ENCODE results near the gene IGDCC3.
A peak's percentile ranks its signal among the peaks of the same experiment; 100 is the strongest.

IGDCC3 gene

GRCh38 chr15:65323071-65323511 is 54.7 kb downstream of the IGDCC3 start:
- DNase-seq (ENCODE audit: low spot score), result peak; percentile 23
- TF ChIP-seq, protein P1, sequence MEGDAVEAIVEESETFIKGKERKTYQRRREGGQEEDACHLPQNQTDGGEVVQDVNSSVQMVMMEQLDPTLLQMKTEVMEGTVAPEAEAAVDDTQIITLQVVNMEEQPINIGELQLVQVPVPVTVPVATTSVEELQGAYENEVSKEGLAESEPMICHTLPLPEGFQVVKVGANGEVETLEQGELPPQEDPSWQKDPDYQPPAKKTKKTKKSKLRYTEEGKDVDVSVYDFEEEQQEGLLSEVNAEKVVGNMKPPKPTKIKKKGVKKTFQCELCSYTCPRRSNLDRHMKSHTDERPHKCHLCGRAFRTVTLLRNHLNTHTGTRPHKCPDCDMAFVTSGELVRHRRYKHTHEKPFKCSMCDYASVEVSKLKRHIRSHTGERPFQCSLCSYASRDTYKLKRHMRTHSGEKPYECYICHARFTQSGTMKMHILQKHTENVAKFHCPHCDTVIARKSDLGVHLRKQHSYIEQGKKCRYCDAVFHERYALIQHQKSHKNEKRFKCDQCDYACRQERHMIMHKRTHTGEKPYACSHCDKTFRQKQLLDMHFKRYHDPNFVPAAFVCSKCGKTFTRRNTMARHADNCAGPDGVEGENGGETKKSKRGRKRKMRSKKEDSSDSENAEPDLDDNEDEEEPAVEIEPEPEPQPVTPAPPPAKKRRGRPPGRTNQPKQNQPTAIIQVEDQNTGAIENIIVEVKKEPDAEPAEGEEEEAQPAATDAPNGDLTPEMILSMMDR (IDR thresholded peaks at IDR 0.05; ENCODE audit: borderline replicate concordance, control extremely low read depth, extremely low read depth, insufficient read depth, missing control alignments), result no peak
- in situ Hi-C loops (cut with MboI; ENCODE audit: low sequenced_read_pairs, unreplicated experiment), result loop anchor here (5.0 kb wide), 1 partner anchor 69 kb away; no protein-coding TSS in a partner anchor

GRCh38 chr15:65318870-65319356 is 58.9 kb downstream of the IGDCC3 start:
- DNase-seq (ENCODE audit: low spot score), result peak; percentile 90
- in situ Hi-C loops (cut with MboI; ENCODE audit: low sequenced_read_pairs, unreplicated experiment), result no loop called here
- TF ChIP-seq, protein P1 (IDR thresholded peaks at IDR 0.05; ENCODE audit: borderline replicate concordance, control extremely low read depth, extremely low read depth, insufficient read depth, missing control alignments), result peak; percentile 95

- DNase-seq (ENCODE audit: low spot score), result no peak
- TF ChIP-seq, protein P1 (IDR thresholded peaks at IDR 0.05; ENCODE audit: borderline replicate concordance, control extremely low read depth, extremely low read depth, insufficient read depth, missing control alignments), result no peak
- in situ Hi-C loops (cut with MboI; ENCODE audit: low sequenced_read_pairs, unreplicated experiment), result no loop called here
Measured at GRCh38 chr15:65312400-65312916, 65.3 kb downstream of the IGDCC3 start.

DNA sequence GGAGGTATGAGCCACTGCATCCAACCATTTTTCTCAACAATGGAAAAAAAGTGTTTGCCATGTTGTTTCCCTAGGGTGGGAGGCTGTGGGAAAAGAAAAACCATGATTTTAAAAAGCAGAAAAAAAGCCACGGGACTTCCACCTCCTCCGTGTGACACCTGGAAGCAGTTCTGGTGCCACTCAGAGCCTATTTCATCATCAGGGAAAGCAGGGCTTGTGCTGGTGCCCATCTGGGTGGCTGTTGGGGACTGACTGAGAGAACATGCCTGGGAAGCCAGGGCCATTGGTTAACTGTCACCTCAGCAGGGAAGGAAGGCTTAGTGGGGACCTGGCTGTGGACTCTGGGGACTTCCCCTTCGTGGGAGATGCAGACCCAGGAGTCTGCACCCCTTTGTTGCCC is 66.0 kb downstream of the IGDCC3 start:
- in situ Hi-C loops (cut with MboI; ENCODE audit: low sequenced_read_pairs, unreplicated experiment), result no loop called here
- peak; percentile 3 for DNase-seq (ENCODE audit: low spot score)
- TF ChIP-seq, protein P1 (IDR thresholded peaks at IDR 0.05; ENCODE audit: borderline replicate concordance, control extremely low read depth, extremely low read depth, insufficient read depth, missing control alignments), result no peak

GRCh38 chr15:65310431-65311137 is 67.2 kb downstream of the IGDCC3 start:
- TF ChIP-seq, protein P1 (IDR thresholded peaks at IDR 0.05; ENCODE audit: borderline replicate concordance, control extremely low read depth, extremely low read depth, insufficient read depth, missing control alignments), result no peak
- DNase-seq (ENCODE audit: low spot score), result no peak
- in situ Hi-C loops (cut with MboI; ENCODE audit: low sequenced_read_pairs, unreplicated experiment), result no loop called here

DNA sequence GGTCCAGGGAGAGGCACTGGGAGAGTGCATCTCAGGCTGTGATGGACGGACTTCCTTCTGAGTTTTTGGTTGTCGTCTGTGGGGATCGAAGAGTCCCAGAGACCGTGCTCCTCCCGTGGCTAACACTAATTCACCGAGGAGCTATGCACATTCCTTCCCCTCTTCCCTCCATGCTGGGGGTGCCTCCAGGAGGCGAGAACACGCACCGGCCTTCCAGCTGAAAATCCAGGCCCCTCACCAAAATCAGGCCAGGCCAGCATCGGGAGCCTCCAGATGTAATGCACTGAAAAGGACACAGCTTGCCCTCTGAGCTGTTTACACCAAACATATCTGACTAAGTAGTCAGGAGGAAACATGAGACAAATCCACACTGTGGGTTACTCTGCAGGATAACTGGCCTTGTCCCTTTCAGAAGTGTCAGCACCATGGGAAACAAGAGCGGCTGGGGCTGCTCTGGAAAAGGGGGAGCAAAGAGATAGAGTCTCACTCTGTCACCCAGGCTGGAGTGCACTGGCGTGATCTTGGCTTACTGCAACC is 67.9 kb downstream of the IGDCC3 start:
- TF ChIP-seq, protein P1 (IDR thresholded peaks at IDR 0.05; ENCODE audit: borderline replicate concordance, control extremely low read depth, extremely low read depth, insufficient read depth, missing control alignments), result no peak
- peak; percentile 3 for DNase-seq (ENCODE audit: low spot score)
- in situ Hi-C loops (cut with MboI; ENCODE audit: low sequenced_read_pairs, unreplicated experiment), result no loop called here
